Subcutaneous adipose tissue (tissue), 4 donors: ENCODE data around the gene MAT2B. TPM values are rescaled to one million over a fixed set of nuclear protein-coding genes. Genes with fewer than 3 reads are reported as not detected.

Source experiments
- CTCF ChIP-seq: fragments of 450-650 bp; IDR thresholded peaks from one replicate; pipeline ENCODE4 v1.5.1; 2016; ENCODE audit warnings: low read depth, mild to moderate bottlenecking, control low read depth, antibody characterized with exemption, moderate library complexity
- total RNA-seq, 4 donors: library from RNA; depleted of rRNA; stranded (reverse); fragments of >200 nt; gene quantifications; one replicate each; pipeline ENCODE4 v1.1.0, GENCODE V29; 2016

Gene MAT2B
- total RNA-seq, 4 donors from 2014 or later, result 38.8 to 73.6 (median 57.6) TPM

GRCh38 chr5:163525096-163525495 is 19.7 kb downstream of the MAT2B start:
- TF ChIP-seq CTCF, result no peak

- no peak for TF ChIP-seq CTCF
Measured at GRCh38 chr5:163529698-163530097, 24.3 kb downstream of the MAT2B start.

GRCh38 chr5:163531272-163531671 is 25.9 kb downstream of the MAT2B start:
- no peak for TF ChIP-seq CTCF

- TF ChIP-seq CTCF, result no peak
Measured at GRCh38 chr5:163532171-163533084, 27.0 kb downstream of the MAT2B start.

GRCh38 chr5:163533223-163533622 is 27.8 kb downstream of the MAT2B start:
- TF ChIP-seq CTCF, result no peak

- TF ChIP-seq CTCF, result no peak
Measured at GRCh38 chr5:163534492-163535094, 29.2 kb downstream of the MAT2B start.

GRCh38 chr5:163535290-163535689 is 29.9 kb downstream of the MAT2B start:
- no peak for TF ChIP-seq CTCF
